K562 (cell line): ENCODE measurements around the gene PDGFD.

ENCODE experiments used
- CAMTA2 ChIP-seq: fragments of 250-450 bp; sonication (Bioruptor Pico); conservative IDR thresholded peaks from 2 replicates; pipeline ENCODE4 v1.5.1; 2022
- TF ChIP-seq, protein P1 (sequence below), 3 experiments: IDR thresholded peaks in 2 of 3; conservative IDR thresholded peaks in 1 of 3; 2 replicates each; pipeline ENCODE4 v1.5.1; 2011 to 2012; ENCODE audit warnings: low read length in 3 of 3, mild to moderate bottlenecking in 3 of 3, control low read depth in 2 of 3, improper control_type of control experiment in 1 of 3, inconsistent platforms in 1 of 3, low read depth in 1 of 3, mixed read lengths in 1 of 3, moderate library complexity in 1 of 3; ENCODE audit not compliant: insufficient read depth in 2 of 3

DNA sequence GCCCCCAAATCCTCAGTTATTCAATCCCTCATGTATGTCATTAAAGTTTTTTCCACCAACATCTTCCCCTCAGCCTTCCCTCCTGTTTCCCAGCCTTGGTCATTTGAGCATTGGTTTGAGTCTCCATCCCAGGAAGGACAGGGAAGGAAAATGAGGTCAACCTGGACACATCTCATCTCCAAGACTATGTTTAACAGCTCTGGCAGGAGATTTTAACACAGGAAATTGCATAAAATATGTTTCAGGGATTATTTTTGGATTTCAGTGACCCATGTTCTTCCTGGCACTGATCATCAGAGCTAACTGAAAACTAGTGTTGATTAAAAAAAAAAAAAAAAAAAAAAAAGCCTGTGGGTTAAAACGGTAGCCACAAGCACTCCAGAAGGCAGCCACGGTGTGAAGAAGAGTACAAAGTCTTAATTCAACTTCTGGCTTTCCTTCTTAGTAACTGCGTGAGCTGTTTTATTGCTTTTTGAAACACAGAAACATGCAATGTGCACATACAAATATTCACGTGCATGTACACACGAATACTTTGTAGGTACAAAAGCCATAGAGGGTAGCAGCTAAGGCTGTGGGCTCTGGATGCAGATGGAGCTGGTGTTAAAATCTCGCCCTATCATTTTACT is 291.9 kb downstream of the PDGFD start:
- TF ChIP-seq, protein P1, sequence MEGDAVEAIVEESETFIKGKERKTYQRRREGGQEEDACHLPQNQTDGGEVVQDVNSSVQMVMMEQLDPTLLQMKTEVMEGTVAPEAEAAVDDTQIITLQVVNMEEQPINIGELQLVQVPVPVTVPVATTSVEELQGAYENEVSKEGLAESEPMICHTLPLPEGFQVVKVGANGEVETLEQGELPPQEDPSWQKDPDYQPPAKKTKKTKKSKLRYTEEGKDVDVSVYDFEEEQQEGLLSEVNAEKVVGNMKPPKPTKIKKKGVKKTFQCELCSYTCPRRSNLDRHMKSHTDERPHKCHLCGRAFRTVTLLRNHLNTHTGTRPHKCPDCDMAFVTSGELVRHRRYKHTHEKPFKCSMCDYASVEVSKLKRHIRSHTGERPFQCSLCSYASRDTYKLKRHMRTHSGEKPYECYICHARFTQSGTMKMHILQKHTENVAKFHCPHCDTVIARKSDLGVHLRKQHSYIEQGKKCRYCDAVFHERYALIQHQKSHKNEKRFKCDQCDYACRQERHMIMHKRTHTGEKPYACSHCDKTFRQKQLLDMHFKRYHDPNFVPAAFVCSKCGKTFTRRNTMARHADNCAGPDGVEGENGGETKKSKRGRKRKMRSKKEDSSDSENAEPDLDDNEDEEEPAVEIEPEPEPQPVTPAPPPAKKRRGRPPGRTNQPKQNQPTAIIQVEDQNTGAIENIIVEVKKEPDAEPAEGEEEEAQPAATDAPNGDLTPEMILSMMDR (IDR thresholded peaks at IDR 0.05 in 2 of 3, conservative IDR thresholded peaks at IDR 0.05 in 1 of 3; ENCODE audit: insufficient read depth in 2 of 3, low read depth in 1 of 3, low read length in 3 of 3), result no peak
- TF ChIP-seq CAMTA2 (CRISPR knock-in tag), result no peak
